GM19023 (cell line): ENCODE results near the gene ASB10.

ENCODE experiments used
- ATAC-seq: cut with Tn5 transposase; IDR thresholded peaks from one replicate; pipeline ENCODE4 v1.9.1; 2021; ENCODE audit warnings: mild to moderate bottlenecking, moderate library complexity; ENCODE audit not compliant: unreplicated experiment

Gene ASB10

DNA sequence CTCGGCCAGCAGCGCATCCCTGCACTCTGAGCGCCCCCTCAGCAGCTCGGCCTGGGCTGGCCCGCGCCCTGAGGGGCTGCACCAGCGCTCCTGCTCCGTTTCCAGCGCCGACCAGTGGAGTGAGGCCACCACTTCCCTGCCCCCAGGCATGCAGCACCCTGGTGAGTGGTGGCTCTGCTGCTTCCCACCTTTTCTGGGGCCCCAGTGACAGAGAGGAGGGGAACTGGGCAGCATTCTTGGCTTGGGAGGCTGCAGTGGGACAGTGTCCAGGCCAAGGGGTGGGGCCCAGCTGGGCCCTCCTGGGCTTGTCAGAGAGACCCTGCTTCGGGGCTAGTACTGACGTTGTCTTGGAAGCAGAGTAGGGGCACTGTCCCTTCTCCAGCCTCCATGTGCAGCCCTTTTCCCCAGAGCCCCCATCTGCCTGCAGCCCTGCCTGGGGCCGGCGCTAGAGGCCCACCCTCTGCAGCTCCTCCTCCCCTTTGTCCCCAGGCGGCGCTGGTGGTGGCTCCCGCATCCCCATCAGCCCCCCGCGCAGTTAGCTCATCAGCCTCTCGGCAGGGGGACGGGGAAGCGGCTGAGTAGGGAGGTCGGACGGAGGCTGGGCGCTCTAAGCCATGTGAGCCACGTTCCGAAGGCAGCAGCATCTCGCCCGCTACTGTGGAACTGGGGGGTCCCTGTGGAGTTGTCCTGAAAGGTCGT, 48.7 kb downstream of the ASB10 start:
- no peak for ATAC-seq

GRCh38 chr7:151137791-151138152, 49.3 kb downstream of the ASB10 start:
- no peak for ATAC-seq

DNA sequence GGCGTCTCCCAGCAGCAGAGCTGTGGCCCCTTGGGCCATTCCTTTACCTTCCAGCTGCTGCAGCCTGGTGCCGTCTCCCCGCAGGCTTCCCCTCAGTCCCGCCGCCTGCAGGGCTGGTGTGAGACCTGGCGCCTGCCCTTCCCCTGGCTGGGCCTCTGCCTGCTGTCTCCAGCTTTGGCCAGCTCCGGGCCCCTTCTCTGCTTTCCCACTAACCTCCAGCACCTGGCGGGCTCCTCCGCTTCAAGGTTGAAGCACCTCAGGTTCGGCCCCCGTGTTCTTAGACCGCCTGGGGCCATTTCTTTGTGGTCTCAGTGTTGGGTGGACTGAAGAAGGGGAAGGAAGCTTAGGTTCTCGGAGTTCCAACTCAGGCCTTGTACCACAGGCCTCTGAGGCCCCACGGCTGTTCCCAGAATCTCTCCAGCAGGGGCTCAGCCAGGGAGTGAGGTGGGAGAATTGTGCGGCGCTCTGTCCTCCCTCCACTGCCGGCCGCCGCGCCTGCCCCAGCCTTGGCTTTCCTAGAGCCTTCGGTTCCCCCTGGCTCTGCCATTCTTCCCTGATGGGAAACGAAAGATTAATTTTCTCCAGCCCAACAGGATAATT, 49.9 kb downstream of the ASB10 start:
- no peak for ATAC-seq

GRCh38 chr7:151135866-151136843, 50.9 kb downstream of the ASB10 start:
- no peak for ATAC-seq

DNA sequence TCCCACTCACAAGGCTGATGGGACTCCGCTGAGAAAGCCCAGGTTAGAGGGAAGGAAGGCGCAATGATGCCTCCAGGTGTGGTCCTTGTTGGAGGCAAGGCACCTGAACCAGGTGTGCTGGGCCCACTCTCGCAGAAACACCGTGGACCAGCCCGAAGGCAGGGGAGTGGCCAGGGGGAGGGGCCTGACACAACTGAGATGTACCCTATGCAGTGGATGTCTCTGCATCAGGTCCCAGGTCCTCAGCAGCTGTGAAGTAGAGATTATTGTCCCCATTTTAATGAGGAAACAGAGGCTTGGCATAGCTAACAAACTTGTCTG, 51.6 kb downstream of the ASB10 start:
- no peak for ATAC-seq

GRCh38 chr7:151134743-151135524, 52.1 kb downstream of the ASB10 start:
- ATAC-seq = no peak

DNA sequence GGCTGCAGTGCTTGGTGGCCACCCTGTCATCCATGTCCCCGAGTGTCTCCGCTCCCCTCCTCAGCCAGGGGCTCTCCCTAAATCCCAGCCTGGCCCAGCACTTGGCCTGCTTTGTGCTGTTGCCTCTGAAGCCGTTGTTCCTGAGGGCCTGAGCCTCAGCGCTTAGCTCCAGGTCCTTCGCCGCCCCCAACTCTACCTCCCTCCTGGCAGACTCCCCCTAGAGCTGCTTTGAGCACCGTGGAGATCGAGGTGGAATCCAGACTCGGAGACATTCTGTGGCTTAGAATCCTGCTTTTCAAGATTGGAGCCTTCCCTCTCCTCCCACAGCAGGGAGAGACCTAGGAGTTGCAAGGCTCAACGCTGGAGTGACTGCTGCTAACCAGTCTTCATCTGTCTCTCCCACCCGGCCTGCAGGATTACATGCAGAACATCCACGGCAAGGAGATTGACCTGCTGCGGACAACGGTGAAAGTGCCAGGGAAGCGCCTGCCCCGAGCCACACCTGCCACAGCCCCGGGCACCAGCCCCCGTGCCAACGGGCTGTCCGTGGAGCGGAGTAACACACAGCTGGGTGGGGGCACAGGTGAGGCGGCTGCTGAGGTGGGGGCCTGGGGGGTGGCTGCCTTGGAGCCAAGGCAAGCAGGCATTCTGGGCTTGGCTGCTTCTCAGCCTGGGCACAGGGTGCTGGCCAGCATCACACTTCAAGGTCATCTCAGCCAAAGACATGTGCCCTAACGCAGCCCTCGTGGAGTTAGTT, 52.9 kb downstream of the ASB10 start:
- ATAC-seq = no peak

DNA sequence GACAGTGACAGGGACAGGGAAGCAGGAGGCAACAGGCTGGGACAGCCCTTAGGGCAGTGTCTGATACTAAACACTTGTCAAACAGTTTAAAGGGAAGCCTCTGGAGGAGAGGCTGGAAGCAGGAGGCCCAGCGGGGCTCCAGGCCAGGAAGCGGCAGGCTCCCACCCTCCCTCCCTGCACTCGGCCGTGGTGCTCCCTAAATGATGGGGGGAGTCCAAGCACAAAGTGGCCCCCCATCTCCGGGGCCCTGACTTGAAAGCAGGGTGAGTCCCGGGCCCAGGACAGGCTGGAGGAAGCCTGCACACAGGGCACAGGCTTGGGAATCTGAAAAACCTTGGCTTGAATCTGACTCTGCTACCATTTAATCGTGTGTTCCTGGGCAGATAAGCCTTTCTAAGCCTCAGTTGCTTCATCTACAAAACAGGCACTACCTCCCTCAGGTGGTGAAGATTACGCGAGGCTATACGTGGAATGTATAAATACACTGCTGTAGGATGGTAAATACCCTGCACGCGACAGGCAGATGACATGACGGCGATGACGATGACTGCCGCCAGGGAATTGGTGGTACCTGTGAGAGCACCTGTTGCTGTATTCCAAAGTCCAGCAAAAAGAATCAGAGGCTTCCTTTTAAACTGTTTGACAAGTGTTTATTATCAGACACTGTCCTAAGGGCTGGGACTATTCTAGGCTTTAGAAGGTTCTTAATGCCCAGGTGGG, 53.6 kb downstream of the ASB10 start:
- ATAC-seq = no peak

DNA sequence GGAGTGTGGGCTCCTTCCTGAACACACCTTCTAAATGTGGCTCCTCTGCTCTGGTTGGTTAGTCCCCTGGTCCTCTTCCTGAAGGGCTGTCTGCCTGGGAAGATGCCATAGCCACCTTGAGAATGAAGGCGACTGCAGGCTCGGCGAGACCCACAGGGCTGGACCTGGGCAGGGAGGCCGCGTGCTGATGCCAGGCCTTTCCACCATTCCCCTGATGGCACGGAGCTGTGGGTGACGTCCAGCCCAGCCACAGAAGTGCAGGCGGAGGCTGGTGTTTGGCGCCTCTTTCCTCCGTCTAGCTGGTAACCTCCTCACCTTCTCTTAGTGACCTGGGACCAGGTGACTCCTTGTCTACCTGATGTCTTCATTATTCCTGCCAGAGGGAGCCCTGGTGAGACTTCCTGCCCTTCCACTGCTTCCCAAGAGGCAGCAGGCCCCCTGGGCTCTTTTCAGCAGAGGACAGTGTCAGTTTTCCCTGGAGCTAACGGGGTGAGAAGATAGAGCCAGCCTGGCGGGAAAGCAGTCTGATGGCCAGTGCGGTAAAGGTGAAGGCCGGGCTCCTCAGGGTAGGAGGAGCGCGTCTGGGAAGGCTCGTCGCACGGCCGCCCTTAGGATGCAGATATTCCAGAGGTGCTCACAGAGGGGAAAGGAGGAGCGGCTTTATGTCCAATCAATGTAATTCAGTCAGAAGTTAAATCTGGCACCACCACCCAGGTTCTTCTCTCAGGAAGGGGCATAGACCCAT, 54.4 kb downstream of the ASB10 start:
- ATAC-seq = no peak

DNA sequence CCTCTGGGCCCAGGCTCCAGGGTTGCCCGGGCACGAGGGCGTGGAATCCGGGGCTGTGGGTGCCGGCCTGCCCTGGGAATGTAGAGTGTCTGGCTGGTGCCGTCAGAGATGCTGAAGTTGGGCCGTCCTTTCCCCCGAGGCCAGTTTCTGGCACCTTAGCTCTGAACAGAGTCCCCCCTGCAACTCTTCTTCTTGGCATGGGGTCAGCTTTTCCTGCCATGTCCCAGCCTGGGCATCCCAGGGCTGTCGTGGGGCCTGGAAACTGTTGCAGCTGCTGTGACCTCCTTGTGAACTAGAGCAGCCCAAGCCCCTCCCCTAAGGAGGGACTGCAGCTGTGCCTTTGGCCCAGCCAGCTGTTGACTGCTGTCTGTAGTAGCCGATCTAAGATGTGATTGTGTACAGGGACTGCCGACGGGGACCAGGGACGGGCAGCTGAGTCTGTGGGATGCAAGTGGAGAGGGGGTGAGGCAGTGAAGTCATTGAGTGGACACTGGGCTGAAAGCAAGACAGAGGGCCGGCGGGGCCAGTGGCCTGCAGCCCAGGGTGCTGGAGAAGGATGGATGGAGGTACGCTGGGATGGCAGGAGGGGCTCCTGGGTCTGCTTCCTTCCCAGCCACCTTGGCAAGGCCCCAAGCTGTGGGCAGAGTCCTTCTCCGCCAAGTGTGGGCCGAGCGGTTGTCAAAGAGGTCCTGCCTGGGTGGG, 55.3 kb downstream of the ASB10 start:
- ATAC-seq = no peak

GRCh38 chr7:151131224-151131591, 55.8 kb downstream of the ASB10 start:
- no peak for ATAC-seq

- ATAC-seq = no peak
Measured at GRCh38 chr7:151130741-151131157, 56.3 kb downstream of the ASB10 start.

DNA sequence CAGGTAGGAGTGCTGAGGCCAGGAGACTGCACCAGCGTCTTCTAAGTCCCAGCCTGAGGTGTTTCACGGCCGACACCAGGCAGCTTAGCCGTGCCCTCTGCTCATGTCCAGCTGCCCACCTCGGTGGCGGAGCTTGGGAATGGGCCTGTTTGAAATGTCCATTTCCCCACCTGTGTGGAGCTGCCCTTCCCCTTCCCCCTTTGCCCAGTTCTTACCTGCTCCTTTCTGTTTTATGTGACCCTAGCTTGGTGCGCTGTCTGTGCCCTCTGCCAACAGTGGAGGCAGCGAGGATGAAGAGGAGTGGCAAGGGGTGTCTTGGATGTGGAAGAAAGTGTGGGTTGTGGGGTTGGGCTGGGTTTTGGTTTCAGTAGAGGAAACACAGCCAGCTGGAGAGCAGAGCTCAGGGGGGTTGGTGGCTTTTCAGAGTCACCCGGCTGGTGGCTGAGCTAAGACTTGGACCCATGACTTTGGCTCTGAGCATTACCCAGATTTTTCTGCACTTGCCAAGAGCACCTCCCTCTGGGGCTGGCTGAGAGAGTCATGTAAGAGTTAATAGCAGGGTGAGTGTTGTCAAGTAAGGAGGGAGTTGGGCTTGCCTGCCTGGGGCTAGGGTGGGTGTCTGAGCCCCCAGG, 57.0 kb downstream of the ASB10 start:
- no peak for ATAC-seq

DNA sequence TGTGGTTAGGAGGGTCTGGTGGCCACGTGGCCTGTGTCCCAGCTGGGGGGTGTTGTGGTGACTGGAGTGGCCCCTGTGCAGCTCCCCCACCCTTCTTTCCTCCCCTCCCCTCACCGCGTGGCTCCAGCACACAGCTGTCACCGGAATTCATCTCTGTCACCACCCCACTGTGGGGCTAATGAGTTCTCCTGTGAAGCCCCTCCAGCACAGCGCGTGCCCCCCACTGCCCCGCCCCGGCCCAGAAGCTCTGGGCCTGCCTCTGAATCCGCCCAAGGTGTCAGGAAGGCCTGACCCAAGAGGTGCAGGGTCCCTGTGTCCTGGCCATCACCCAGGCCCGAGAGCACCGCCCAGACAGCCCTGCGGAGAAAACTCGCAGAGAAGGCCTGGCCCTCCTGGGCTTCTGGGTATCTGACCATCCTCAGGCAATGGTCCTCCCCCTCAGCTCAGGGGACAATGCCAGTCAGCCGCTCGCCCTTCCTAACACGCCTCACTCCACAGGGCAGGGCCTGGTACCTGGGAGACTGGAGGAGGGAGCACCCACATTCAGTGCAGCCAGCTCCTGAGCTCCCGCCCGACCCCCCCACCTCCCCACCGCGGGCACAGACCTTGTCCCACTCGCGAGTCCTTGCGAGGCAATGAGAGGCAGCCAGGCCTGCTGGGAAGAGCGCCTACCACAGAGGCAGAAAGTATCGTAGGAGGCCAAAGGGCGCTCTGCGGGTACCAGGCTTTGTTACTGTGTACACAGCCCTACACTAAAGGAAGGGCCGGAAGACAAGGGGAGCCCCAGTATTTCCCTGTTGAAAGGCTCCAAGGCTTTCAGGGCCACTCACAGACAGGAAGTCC, 57.7 kb downstream of the ASB10 start:
- no peak for ATAC-seq

- ATAC-seq = no peak
Measured at GRCh38 chr7:151128716-151129115, 58.3 kb downstream of the ASB10 start.

- ATAC-seq = no peak
Measured at GRCh38 chr7:151128144-151128543, 58.9 kb downstream of the ASB10 start.

GRCh38 chr7:151126491-151127137, 60.4 kb downstream of the ASB10 start:
- no peak for ATAC-seq
